Endothelial cell of umbilical vein (primary cell): Measurements from ENCODE around the gene SAAL1. TPM values are rescaled to one million over a fixed set of nuclear protein-coding genes. Genes with fewer than 3 reads are reported as not detected.
"Not testable (repeated sequence)": the region's sequence is repeated elsewhere in the genome, so short reads cannot be mapped to it uniquely, and the experiment has no call there.

Experiments
- BruUV-seq: library from RNA; stranded (reverse); fragments of 400-500 nt; replicated peaks from 2 replicates; lab custom pipeline; 2021; lab: Mats Ljungman, UMichigan
- CTCF ChIA-PET: fragments of 300-600, 350-600 bp; sonication (Branson Sonifier 250); formaldehyde crosslinking; loops from one replicate; lab custom pipeline; 2021; ENCODE audit warnings: antibody characterized with exemption, inconsistent platforms; lab: Charles Lee
- POLR2A ChIA-PET: fragments of 300-600, 350-600 bp; sonication (Branson Sonifier 250); formaldehyde crosslinking; loops from one replicate; lab custom pipeline; 2021; ENCODE audit warnings: antibody characterized with exemption, inconsistent platforms; lab: Charles Lee
- DNase-seq: peaks from one replicate; pipeline ENCODE4 v3.0.0-alpha.2; 2011; ENCODE audit warnings: low read depth, low spot score
- FAIRE-seq: peaks from 2 replicates; lab custom pipeline; 2011; peaks lifted over from hg19 to GRCh38; lab: Jason Lieb, UNC
- H2AFZ ChIP-seq: 2 replicates; pipeline ENCODE4 v1.6.0; 2012; ENCODE audit warnings: low read depth, low read length, control low read depth, inconsistent platforms
- H3K27ac ChIP-seq: 2 replicates; pipeline ENCODE4 v1.5.1; 2011; ENCODE audit warnings: low read depth, mild to moderate bottlenecking, control low read depth, low read length, moderate library complexity; ENCODE audit not compliant: insufficient read depth
- H3K27me3 ChIP-seq, 2 experiments: 2 replicates each; pipeline versions ENCODE4 v1.6.0 to v1.6.1; 2011; ENCODE audit warnings: low read length in 2 of 2, mixed read lengths in 1 of 2; ENCODE audit not compliant: control insufficient read depth in 2 of 2, insufficient read depth in 2 of 2
- H3K36me3 ChIP-seq, 2 experiments: 2 replicates in 1 of 2; 3 replicates in 1 of 2; pipeline ENCODE4 v1.5.1; 2011; ENCODE audit warnings: low read length in 2 of 2, mild to moderate bottlenecking in 1 of 2, moderate library complexity in 1 of 2; ENCODE audit not compliant: control insufficient read depth in 2 of 2, insufficient read depth in 2 of 2; ENCODE audit errors: extremely low read depth in 1 of 2
- H3K4me1 ChIP-seq: 3 replicates; pipeline ENCODE4 v1.5.1; 2011; ENCODE audit warnings: mild to moderate bottlenecking, low read length; ENCODE audit not compliant: control insufficient read depth, insufficient read depth; ENCODE audit errors: extremely low read depth
- H3K4me2 ChIP-seq: 2 replicates; pipeline ENCODE4 v1.6.1; 2011; ENCODE audit warnings: low read length, control low read depth, mixed read lengths; ENCODE audit not compliant: insufficient read depth
- H3K4me3 ChIP-seq, 3 experiments: fragments of 200-600 bp in 1 of 3; sonication (generic), shearing (Covaris generic) in 1 of 3; replicated peaks in 1 of 3; 2 replicates each; pipeline ENCODE4 v1.5.1; 2011 to 2016; ENCODE audit warnings: control low read depth in 3 of 3, low read length in 3 of 3, mild to moderate bottlenecking in 2 of 3, inconsistent platforms in 1 of 3, low read depth in 1 of 3, moderate library complexity in 1 of 3; ENCODE audit not compliant: insufficient read depth in 1 of 3
- H3K79me2 ChIP-seq: 2 replicates; pipeline ENCODE4 v1.6.0; 2012; ENCODE audit warnings: low read length, inconsistent platforms; ENCODE audit not compliant: control insufficient read depth, insufficient read depth
- H3K9ac ChIP-seq: replicated peaks from 2 replicates; pipeline ENCODE3; 2011; ENCODE audit warnings: low read length, control low read depth; ENCODE audit not compliant: insufficient read depth; ENCODE audit errors: extremely low read depth
- H3K9me1 ChIP-seq: replicated peaks from 3 replicates; pipeline ENCODE4 v1.6.0; 2011; ENCODE audit warnings: mild to moderate bottlenecking, low read length; ENCODE audit not compliant: control insufficient read depth, insufficient read depth; ENCODE audit errors: extremely low read depth
- H3K9me3 ChIP-seq: replicated peaks from 2 replicates; pipeline ENCODE4 v1.5.1; 2012; ENCODE audit warnings: low read length, inconsistent platforms; ENCODE audit not compliant: control insufficient read depth, insufficient read depth
- H4K20me1 ChIP-seq: replicated peaks from 2 replicates; pipeline ENCODE3; 2011; ENCODE audit warnings: mild to moderate bottlenecking, low read length; ENCODE audit not compliant: control insufficient read depth, insufficient read depth; ENCODE audit errors: extremely low read depth
- EZH2 ChIP-seq: IDR thresholded peaks from 2 replicates; pipeline ENCODE4 v1.6.1; 2012; ENCODE audit warnings: borderline replicate concordance, low read depth, mild to moderate bottlenecking, moderate library complexity, low read length, inconsistent platforms; ENCODE audit not compliant: severe bottlenecking
- GATA2 ChIP-seq: IDR thresholded peaks from 2 replicates; pipeline ENCODE4 v1.7.0; 2011; ENCODE audit warnings: low read depth, mild to moderate bottlenecking, moderate library complexity, mixed read lengths, low read length; ENCODE audit not compliant: insufficient read length, insufficient read depth
- POLR2A ChIP-seq: IDR thresholded peaks from 2 replicates; pipeline ENCODE4 v1.6.1; 2012; ENCODE audit warnings: low read depth, mild to moderate bottlenecking, control low read depth, low read length
- POLR2AphosphoS5 ChIP-seq: IDR thresholded peaks from 2 replicates; pipeline ENCODE4 v1.6.1; 2012; ENCODE audit warnings: low read depth, mild to moderate bottlenecking, control low read depth, low read length, moderate library complexity; ENCODE audit not compliant: insufficient read depth
- dilution Hi-C: fragments of 300-500 bp; cut with MboI; formaldehyde crosslinking; loops from one replicate; pipeline ENCODE4 v1.15.0; 2019; ENCODE audit warnings: low sequenced_read_pairs; ENCODE audit not compliant: extremely low pct_ligation_motif_present
- intact Hi-C: fragments of 100-400 bp; cut with micrococcal nuclease; formaldehyde crosslinking; loops from one replicate; pipeline ENCODE4 v1.10.0; 2022
- polyA plus RNA-seq, 4 experiments: library from polyadenylated mRNA; depleted of rRNA in 3 of 4; stranded (reverse) in 3 of 4; unstranded in 1 of 4; fragments of >200 nt; gene quantifications; 2 replicates each; pipeline versions ENCODE4 v1.2.1 to v1.2.3, GENCODE V29; 2011 to 2012; ENCODE audit warnings: missing spikeins in 1 of 4
- total RNA-seq: library from RNA; stranded (reverse); gene quantifications from 2 replicates; pipeline ENCODE4 v1.2.3, GENCODE V29; 2021
- TF ChIP-seq, protein P1 (sequence below): IDR thresholded peaks from 2 replicates; pipeline ENCODE4 v1.6.1; 2011; ENCODE audit not compliant: insufficient read depth, insufficient read length

The SAAL1 gene
- total and polyA plus RNA-seq, 2 donors (not counting 3 experiments of a cell fraction or from before 2014, with no cell fraction given) = 9.5 to 22.1 TPM

DNA sequence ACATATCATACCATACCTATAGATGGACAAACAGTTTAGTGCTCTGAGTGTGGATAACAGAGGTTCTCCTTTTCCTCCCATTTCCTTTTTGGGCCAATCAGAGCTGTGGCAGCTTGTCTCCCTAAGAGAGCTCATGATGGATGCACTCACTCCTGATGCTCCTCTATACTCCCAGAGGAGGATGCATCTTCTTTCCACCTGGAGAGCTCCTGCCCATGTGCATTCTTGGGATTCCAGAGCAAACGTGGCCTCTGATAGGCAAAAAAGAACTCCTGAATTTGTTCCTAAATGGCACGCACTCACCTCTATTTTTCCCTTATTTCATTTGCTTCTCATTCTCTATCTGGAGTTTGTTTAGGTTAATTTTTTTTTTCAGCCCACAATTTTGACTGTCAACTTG is 29.4 kb upstream of the SAAL1 start:
- ChIA-PET CTCF (interaction anchor here (1.5 kb wide), 1 partner anchor 20 kb away, joined by 4 read pairs; no protein-coding TSS in a partner anchor), POLR2A (no interaction called here)
- intact Hi-C loops (no loop called here), dilution Hi-C loops (no loop called here)
- no peaks in the 10 kb centered on the region for H3K36me3 ChIP-seq
- no peaks in the 10 kb centered on the region for H3K9me1 ChIP-seq
- no peaks in the 10 kb centered on the region for H4K20me1 ChIP-seq
- H3K79me2 ChIP-seq = no peaks in the 10 kb centered on the region
- no peak overlapping the region for H2AFZ ChIP-seq
- no peaks in the 10 kb centered on the region for H3K9me3 ChIP-seq
- FAIRE-seq (no peak), DNase-seq (no peak)
- no peak overlapping the region for H3K9ac ChIP-seq
- H3K4me1 ChIP-seq = no peaks in the 10 kb centered on the region
- H3K4me3 ChIP-seq = no peak overlapping the region
- H3K27me3 ChIP-seq = peaks cover 0 to 6% of the 10 kb centered on the region in 2 experiments
- no peak overlapping the region for H3K4me2 ChIP-seq
- no peak overlapping the region for H3K27ac ChIP-seq
- no TSS peak for BruUV-seq
- TF ChIP-seq POLR2AphosphoS5 (no peak), EZH2 (no peak), POLR2A (no peak), GATA2 (no peak)
- TF ChIP-seq, protein P1, sequence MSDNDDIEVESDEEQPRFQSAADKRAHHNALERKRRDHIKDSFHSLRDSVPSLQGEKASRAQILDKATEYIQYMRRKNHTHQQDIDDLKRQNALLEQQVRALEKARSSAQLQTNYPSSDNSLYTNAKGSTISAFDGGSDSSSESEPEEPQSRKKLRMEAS = no peak

GRCh38 chr11:18132341-18132740 is 26.5 kb upstream of the SAAL1 start, which contains the start of gene MRGPRX3:
Gene MRGPRX3, plus strand, starts transcription at chr11:18132571. Its CDS starts 4,632 bp downstream, at chr11:18137203.
- Histone ChIP-seq H4K20me1 (no peaks in the 10 kb centered on the region), H3K27ac (no peak within 1 kb of the TSS), H3K9me1 (no peaks in the 10 kb centered on the region), H3K36me3 (no peaks in the 10 kb centered on the region), H3K4me2 (no peak within 1 kb of the TSS), H3K4me3 (no peak within 1 kb of the TSS), H3K27me3 (peaks cover 0 to 6% of the 10 kb centered on the region in 2 experiments), H3K4me1 (no peaks in the 10 kb centered on the region), H3K79me2 (no peaks in the 10 kb centered on the region), H3K9me3 (no peaks in the 10 kb centered on the region), H3K9ac (no peak within 1 kb of the TSS), H2AFZ (no peak within 1 kb of the TSS)
- DNase-seq (no peak), FAIRE-seq (no peak)
- CTCF ChIA-PET = no interaction called here
- TF ChIP-seq, protein P1 = no peak
- TF ChIP-seq POLR2A = no peak
- dilution Hi-C loops (no loop called here), intact Hi-C loops (no loop called here)
- POLR2A ChIA-PET = no interaction called here
- BruUV-seq = no TSS peak

- BruUV-seq, intact Hi-C loops, dilution Hi-C loops, H3K4me3 ChIP-seq, CTCF ChIA-PET, H3K9ac ChIP-seq, FAIRE-seq, POLR2A ChIA-PET, H3K27me3 ChIP-seq, H3K79me2 ChIP-seq, H3K4me1 ChIP-seq, H3K9me1 ChIP-seq, H3K4me2 ChIP-seq, H2AFZ ChIP-seq, H3K27ac ChIP-seq, H4K20me1 ChIP-seq, H3K36me3 ChIP-seq, DNase-seq, H3K9me3 ChIP-seq: not testable (repeated sequence)
Observed at GRCh38 chr11:18131115-18131514, 25.2 kb upstream of the SAAL1 start.
